ENCODE results near the gene SWSAP1. TPM values are rescaled to one million over a fixed set of nuclear protein-coding genes. Genes with fewer than 3 reads are reported as not detected.

The SWSAP1 gene
- total RNA-seq, 1 experiment from 2014 or later = 2.5 TPM

- intact Hi-C loops (cut with micrococcal nuclease) = loop anchor here (1.0 kb wide), 1 partner anchor 69 kb away; no protein-coding TSS in a partner anchor
- BruUV-seq (replicated peaks) = no TSS peak
- no peak for DNase-seq (ENCODE audit: low read depth, low spot score)
- peak overlapping the region; percentile 51; the same call in 1 of the 2 replicates for H3K9ac ChIP-seq (ENCODE audit: low read length)
- ChIA-PET POLR2A (interaction anchor here (0.7 kb wide), 1 partner anchor 181 kb away, joined by 3 read pairs; the partner anchor contains the start of gene ELOF1), CTCF (interaction anchor here (1.0 to 1.7 kb wide), 4 partner anchors 57 to 107 kb away, joined by 3 to 8 read pairs (median 6); partner anchors contain the start of genes ODAD3 and PRKCSH), RAD21 (ENCODE audit: low non-redundant PET in 1 of 2, low total read pairs in 2 of 2, uncharacterized antibody in 2 of 2, unreplicated experiment in 2 of 2) (no interaction called here)
- H4K20me1 ChIP-seq (ENCODE audit: insufficient read depth) = no peaks in the 10 kb centered on the region
- H3K9me3 ChIP-seq (ENCODE audit: control insufficient read depth in 1 of 2, insufficient read depth in 1 of 2, low read depth in 1 of 2, low read length in 2 of 2) = no peaks in the 10 kb centered on the region
- no peak overlapping the region for H3K4me3 ChIP-seq (replicated peaks in 1 of 2; ENCODE audit: low read depth in 1 of 2, low read length in 2 of 2)
- H3K4me2 ChIP-seq (ENCODE audit: low read length) = peak overlapping the region; percentile 97
- no peak for ATAC-seq
- no peak overlapping the region for H2AFZ ChIP-seq (ENCODE audit: low read depth, low read length, poor library complexity, severe bottlenecking)
- H3K4me1 ChIP-seq (ENCODE audit: control insufficient read depth in 1 of 2, insufficient read depth in 2 of 2, low read length in 2 of 2) = peaks cover 56 to 77% of the 10 kb centered on the region in 2 experiments
- H3K79me2 ChIP-seq (ENCODE audit: insufficient read depth, low read length) = peaks cover 7% of the 10 kb centered on the region; the same call in 1 of the 2 replicates
- peak overlapping the region; percentile 72 for H3K27ac ChIP-seq (ENCODE audit: low read depth, low read length)
- no peaks in the 10 kb centered on the region for H3K36me3 ChIP-seq (ENCODE audit: control insufficient read depth in 1 of 2, insufficient read depth in 2 of 2, low read length in 2 of 2)
- H3K27me3 ChIP-seq (ENCODE audit: insufficient read depth, low read length) = no peaks in the 10 kb centered on the region
- H3K9me2 ChIP-seq (ENCODE audit: insufficient read depth) = no peaks in the 10 kb centered on the region
- TF ChIP-seq EZH2 (IDR thresholded peaks at IDR 0.05) (no peak), TCF7L2 (IDR thresholded peaks at IDR 0.05; ENCODE audit: borderline replicate concordance, extremely low read depth, insufficient read depth, insufficient read length) (no peak), RAD21 (IDR thresholded peaks at IDR 0.05; ENCODE audit: low read depth) (no peak), CEBPB (IDR thresholded peaks at IDR 0.05; ENCODE audit: low read depth) (no peak), JUND (IDR thresholded peaks at IDR 0.05) (no peak)
These were observed 3.3 kb downstream of the SWSAP1 start for GRCh38 chr19:11377756-11378155.

GRCh38 chr19:11378319-11379189 is 4.1 kb downstream of the SWSAP1 start:
- Histone ChIP-seq H3K9me3 (ENCODE audit: control insufficient read depth in 1 of 2, insufficient read depth in 1 of 2, low read depth in 1 of 2, low read length in 2 of 2) (no peaks in the 10 kb centered on the region), H3K9ac (ENCODE audit: low read length) (peak overlapping the region; percentile 51), H3K4me1 (ENCODE audit: control insufficient read depth in 1 of 2, insufficient read depth in 2 of 2, low read length in 2 of 2) (peaks cover 56 to 84% of the 10 kb centered on the region in 2 experiments), H3K4me3 (replicated peaks in 1 of 2; ENCODE audit: low read depth in 1 of 2, low read length in 2 of 2) (peak overlapping the region; percentile 5 to 33; a peak in 2 of 4 replicates), H3K4me2 (ENCODE audit: low read length) (peak overlapping the region; percentile 97), H2AFZ (ENCODE audit: low read depth, low read length, poor library complexity, severe bottlenecking) (no peak overlapping the region), H3K27ac (ENCODE audit: low read depth, low read length) (peak overlapping the region; percentile 72), H3K36me3 (ENCODE audit: control insufficient read depth in 1 of 2, insufficient read depth in 2 of 2, low read length in 2 of 2) (no peaks in the 10 kb centered on the region), H4K20me1 (ENCODE audit: insufficient read depth) (no peaks in the 10 kb centered on the region), H3K79me2 (ENCODE audit: insufficient read depth, low read length) (peaks cover 7% of the 10 kb centered on the region; the same call in 1 of the 2 replicates), H3K9me2 (ENCODE audit: insufficient read depth) (no peaks in the 10 kb centered on the region), H3K27me3 (ENCODE audit: insufficient read depth, low read length) (no peaks in the 10 kb centered on the region)
- RAD21 ChIA-PET (ENCODE audit: low non-redundant PET in 1 of 2, low total read pairs in 2 of 2, uncharacterized antibody in 2 of 2, unreplicated experiment in 2 of 2) = no interaction called here
- ATAC-seq = no peak
- intact Hi-C loops (cut with micrococcal nuclease) = loop anchor here (1.0 kb wide), 1 partner anchor 68 kb away; no protein-coding TSS in a partner anchor
- CTCF ChIA-PET = interaction anchor here (1.5 kb wide), 1 partner anchor 85 kb away, joined by 8 read pairs; no protein-coding TSS in a partner anchor
- no TSS peak for BruUV-seq (replicated peaks)
- POLR2A ChIA-PET = interaction anchor here (0.7 kb wide), 1 partner anchor 181 kb away, joined by 3 read pairs; the partner anchor contains the start of gene ELOF1
- TF ChIP-seq EGR1 (IDR thresholded peaks at IDR 0.05; ENCODE audit: low read depth) (no peak), CTCF (IDR thresholded peaks at IDR 0.05 in 2 of 3, conservative IDR thresholded peaks at IDR 0.05 in 1 of 3; ENCODE audit: borderline replicate concordance in 1 of 3, insufficient read depth in 1 of 3, low read depth in 2 of 3, low read length in 2 of 3) (peak in 2 of 3 experiments; percentile 68 to 75; a peak in 4 of 6 replicates), EZH2 (IDR thresholded peaks at IDR 0.05) (no peak), YY1 (IDR thresholded peaks at IDR 0.05; ENCODE audit: extremely low read depth, insufficient replicate concordance, low read depth, low read length) (peak; percentile 35), SRF (IDR thresholded peaks at IDR 0.05; ENCODE audit: low read depth) (no peak)
- DNase-seq (ENCODE audit: low read depth, low spot score) = no peak
